Tongue (tissue), 2 donors: ENCODE data around the gene HGFAC. TPM values are rescaled to one million over a fixed set of nuclear protein-coding genes. Genes with fewer than 3 reads are reported as not detected.
A peak's percentile ranks its signal among the peaks of the same experiment; 100 is the strongest.
"Not testable (repeated sequence)": the region's sequence is repeated elsewhere in the genome, so short reads cannot be mapped to it uniquely, and the experiment has no call there.

Experiments
- DNase-seq: peaks from one replicate; pipeline ENCODE4 v3.0.0-alpha.2; 2015
- total RNA-seq: library from RNA; depleted of rRNA; stranded (reverse); fragments of >200 nt; gene quantifications from one replicate; pipeline ENCODE4 v1.2.3, GENCODE V29; 2014

The HGFAC gene
- total RNA-seq, 1 donor from 2014 or later, result not detected

GRCh38 chr4:3442959-3443749 is 1.4 kb downstream of the HGFAC start:
- DNase-seq, result peak; percentile 59

GRCh38 chr4:3443750-3444309 is 2.1 kb downstream of the HGFAC start:
- no peak for DNase-seq

DNA sequence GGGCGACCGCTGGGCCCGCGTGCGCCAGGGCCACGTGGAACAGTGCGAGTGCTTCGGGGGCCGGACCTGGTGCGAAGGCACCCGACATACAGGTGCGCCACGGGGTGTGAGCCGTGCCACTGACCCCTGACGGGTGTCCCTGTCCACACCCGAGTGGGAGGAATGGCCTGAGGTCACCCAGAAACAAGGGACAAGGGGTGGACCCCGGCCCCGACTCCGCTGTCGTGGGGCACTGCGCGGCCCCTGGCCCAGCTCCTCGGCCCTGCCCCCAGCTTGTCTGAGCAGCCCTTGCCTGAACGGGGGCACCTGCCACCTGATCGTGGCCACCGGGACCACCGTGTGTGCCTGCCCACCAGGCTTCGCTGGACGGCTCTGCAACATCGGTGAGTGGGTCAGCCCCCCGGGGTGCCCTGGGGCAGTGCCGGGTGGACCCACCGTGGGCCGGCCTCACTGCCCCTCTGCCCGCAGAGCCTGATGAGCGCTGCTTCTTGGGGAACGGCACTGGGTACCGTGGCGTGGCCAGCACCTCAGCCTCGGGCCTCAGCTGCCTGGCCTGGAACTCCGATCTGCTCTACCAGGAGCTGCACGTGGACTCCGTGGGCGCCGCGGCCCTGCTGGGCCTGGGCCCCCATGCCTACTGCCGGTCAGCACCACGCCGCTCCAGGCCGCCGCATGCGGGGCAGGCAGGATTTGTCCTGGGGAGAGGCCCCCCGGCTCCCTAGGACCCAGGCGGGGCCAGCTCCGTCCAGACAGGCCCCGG is 2.8 kb downstream of the HGFAC start:
- DNase-seq, result no peak

DNA sequence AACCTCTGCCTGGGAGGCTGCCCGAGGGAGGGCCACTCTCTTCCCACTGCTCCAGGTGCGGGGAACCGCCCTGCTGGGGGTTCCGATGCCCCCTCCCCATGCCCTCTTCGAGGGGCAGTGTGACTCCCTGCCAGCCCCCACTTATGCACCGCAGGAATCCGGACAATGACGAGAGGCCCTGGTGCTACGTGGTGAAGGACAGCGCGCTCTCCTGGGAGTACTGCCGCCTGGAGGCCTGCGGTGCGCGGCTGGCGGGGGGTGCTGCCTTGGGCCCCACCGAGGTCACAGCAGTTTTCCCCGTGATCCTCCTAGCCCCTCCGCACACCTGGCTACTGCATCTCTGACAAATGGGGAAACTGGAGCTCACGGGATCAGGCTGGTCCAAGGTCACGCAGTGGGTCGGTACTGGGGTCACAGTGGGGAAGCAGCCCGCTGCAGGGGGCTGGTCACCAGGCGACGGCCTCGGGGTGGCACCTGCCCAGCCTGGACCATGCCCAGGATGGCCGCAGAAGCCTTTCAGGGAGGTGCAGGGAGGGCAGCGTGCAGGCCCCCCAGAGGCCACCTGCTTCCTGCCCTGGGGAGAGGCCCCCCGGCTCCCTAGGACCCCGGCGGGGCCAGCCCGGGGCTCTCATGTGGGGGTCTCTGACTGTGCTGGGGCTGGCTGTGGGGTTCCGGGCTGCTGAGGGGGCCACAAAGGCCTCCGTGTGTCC is 3.5 kb downstream of the HGFAC start:
- no peak for DNase-seq

- DNase-seq, result no peak
Measured at GRCh38 chr4:3445829-3446545, 4.2 kb downstream of the HGFAC start.

GRCh38 chr4:3446631-3447320 is 5.0 kb downstream of the HGFAC start:
- DNase-seq, result no peak

DNA sequence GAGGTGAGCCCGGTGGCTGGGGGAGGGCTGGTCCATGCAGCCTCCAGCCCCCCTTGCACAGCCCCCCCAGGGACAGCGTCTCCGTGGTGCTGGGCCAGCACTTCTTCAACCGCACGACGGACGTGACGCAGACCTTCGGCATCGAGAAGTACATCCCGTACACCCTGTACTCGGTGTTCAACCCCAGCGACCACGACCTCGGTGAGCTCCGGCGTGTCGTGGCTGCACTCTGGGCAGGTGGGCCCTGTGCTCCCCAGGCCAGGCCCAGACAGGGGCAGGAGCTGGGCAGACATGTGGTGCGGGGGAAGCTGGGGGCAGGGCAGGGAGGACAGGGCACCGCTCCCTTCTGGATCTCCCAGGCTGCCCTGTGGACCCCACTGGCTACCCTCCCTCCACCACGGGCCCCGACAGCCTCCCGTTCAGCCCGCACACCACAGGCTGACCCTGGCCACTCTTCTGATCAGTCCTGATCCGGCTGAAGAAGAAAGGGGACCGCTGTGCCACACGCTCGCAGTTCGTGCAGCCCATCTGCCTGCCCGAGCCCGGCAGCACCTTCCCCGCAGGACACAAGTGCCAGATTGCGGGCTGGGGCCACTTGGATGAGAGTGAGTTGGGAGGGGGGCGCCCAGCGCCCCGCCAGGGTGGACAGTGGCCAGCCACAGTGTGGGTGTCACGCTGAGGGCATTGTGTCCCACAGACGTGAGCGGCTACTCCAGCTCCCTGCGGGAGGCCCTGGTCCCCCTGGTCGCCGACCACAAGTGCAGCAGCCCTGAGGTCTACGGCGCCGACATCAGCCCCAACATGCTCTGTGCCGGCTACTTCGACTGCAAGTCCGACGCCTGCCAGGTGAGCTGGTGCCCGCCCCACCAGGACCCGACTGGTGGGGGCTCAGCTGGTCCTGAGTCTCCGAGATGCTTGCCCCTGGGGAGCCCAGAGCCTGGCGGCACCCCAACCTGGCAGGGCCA is 5.9 kb downstream of the HGFAC start:
- no peak for DNase-seq

DNA sequence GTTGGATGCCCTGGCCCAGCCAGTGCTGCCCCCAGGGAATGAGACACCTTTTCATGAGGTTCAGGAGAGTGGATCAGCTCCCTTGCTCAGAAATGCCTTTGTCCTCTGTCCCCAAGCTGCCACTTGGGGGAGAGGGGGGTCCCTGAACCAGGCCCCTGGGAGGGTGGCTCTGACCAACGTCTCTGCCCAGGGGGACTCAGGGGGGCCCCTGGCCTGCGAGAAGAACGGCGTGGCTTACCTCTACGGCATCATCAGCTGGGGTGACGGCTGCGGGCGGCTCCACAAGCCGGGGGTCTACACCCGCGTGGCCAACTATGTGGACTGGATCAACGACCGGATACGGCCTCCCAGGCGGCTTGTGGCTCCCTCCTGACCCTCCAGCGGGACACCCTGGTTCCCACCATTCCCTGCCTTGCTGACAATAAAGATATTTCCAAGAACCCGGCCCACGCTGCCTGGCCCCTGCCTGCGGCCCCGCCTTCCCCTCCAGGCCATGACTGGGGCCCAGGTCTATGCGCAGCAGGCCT is 7.3 kb downstream of the HGFAC start:
- no peak for DNase-seq

- no peak for DNase-seq
Measured at GRCh38 chr4:3449574-3450534, 8.1 kb downstream of the HGFAC start.

- DNase-seq, result no peak
Measured at GRCh38 chr4:3450643-3451042, 8.9 kb downstream of the HGFAC start.

DNA sequence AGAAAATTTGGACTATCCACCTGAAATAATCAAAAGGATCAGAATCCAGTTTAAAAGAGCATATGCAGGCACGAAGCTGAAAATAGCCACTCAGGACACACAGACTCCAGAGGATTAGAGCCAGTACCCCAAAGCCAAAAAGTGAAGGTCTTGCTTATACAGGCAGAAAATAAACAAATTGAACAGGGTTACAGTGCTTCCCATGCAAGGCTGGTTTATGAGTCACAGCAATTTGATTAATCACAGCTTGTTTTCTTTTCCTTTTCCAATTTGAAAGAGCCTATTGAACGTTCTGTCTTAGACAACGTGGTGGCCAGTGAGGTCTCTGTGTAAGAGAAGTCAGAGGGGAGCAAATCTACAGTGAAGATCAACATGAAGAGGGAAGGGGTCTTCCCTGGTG is 10.2 kb downstream of the HGFAC start:
- DNase-seq, result no peak

- DNase-seq, result no peak
Measured at GRCh38 chr4:3452376-3452775, 10.6 kb downstream of the HGFAC start.

DNA sequence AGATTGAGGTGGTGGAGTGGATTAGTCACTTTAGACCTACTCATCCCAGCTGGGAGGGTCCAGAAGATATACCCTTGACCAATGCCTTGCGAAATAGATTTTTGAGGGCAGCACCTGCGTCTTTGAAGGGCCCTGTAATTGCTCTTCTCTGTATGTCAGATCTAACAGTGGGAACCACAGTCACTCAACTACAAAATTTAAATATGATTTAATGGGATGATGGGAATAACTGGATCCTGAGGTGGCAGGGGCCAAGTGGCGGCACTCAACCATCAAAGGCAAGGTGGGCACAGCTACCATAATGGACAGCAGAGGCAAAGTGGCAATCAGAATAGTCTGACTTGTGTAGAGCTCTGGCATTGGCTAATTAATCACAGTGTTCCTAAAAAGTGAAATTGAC is 13.8 kb downstream of the HGFAC start:
- DNase-seq, result not testable (repeated sequence)

DNA sequence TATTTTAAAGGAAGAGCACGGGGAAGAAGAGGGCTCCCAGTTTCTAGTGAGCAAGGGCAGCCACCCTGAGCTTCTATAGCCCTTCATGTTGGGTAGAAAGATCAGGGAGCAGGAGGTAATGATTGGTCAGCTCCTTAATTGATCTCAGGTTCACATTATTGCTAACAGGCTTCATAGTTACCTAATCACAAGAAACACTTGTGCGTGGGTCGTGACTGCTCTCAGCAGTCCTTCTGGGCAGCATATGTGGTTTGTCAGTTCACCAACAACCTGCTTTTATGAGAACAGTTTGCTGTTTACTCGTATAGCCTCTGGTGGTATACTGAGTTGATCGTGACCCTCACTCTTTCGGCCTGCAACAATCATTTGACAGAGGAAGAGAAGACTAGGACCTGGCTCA is 16.6 kb downstream of the HGFAC start:
- DNase-seq, result no peak

DNA sequence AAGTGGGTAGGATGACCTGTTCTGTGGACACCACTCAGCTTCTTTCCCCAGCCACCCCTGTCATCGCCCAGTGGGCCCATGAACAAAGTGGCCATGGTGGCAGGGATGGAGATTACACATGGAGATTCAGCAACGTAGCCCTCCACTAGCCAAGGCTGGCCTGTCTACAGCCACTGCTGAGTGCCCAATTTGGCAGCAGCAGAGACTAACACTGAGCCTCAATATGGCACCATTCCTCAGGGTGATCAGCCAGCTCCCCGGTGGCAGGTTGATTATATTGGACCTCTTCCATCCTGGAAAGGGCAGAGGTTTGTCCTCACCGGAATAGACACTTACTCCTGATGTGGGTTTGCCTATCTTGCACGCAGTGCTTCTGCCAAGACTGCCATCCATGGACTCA is 17.4 kb downstream of the HGFAC start:
- not testable (repeated sequence) for DNase-seq

- no peak for DNase-seq
Measured at GRCh38 chr4:3460926-3461325, 19.2 kb downstream of the HGFAC start.

- peak; percentile 92 for DNase-seq
Measured at GRCh38 chr4:3461515-3462291, 19.9 kb downstream of the HGFAC start.

GRCh38 chr4:3462321-3462789 is 20.6 kb downstream of the HGFAC start:
- no peak for DNase-seq
